ENCODE measurements around the gene TPP1. TPM values are rescaled to one million over a fixed set of nuclear protein-coding genes. Genes with fewer than 3 reads are reported as not detected.

TPP1 gene
- total and polyA plus RNA-seq, 4 donors, result 57.6 to 169 (median 137) TPM

DNA sequence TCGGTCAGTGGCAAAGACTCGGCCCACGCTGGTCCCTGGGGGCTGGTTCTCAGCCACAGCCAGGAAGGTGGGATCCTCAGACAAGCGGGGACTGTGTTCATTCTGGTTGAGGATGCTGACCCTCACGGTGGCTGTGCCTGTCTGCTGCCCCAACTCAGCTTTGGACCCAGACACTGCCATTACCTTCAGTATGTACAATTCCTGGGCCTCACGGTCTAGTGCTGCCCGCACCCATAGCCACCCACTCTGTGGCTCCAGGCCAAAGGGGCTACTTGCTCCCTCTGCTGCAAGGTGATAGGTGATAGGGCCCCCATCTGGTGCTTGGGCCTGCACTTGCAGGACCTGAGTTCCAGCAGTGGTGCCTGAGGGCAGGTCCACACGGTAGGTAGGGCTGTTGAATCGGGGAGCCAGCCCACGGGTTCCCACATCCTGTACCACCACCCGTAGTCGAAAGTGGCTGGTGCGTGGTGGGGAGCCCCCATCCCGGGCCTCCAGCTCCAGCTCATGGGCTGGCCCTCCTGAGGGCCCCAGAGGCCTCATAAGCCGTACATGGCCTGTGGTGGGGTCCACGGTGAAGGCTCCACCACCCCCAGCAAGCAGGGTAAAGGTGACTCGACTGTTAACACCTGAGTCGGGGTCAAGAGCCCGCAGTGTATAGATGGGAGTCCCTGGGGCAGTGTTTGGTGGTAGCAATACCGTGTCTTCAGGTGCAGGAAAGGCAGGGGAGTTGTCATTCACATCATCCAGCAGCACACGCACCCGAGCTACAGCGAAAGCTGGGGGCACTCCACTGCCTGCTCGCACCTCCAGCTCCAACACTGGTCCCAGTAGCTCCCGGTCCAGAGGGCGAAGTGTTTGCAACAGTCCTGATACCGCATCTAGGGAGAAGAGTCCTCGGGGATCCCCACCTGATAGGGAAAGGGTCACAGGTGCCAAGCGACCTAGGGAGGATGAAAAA is 13.2 kb upstream of the TPP1 start:
- Histone ChIP-seq H3K9ac (ENCODE audit: insufficient read depth in 1 of 2, low read length in 2 of 2) (no peak overlapping the region), H3K36me3 (ENCODE audit: control insufficient read depth in 4 of 4, insufficient read depth in 4 of 4, low read length in 4 of 4) (peaks cover 0 to 45% (median 19%) of the 10 kb centered on the region in 4 donors), H3K9me3 (ENCODE audit: control insufficient read depth in 4 of 4, insufficient read depth in 3 of 4, low read length in 3 of 4) (peaks cover 0 to 2% (median 0%) of the 10 kb centered on the region in 4 donors), H3K4me1 (ENCODE audit: control insufficient read depth in 5 of 5, insufficient read depth in 5 of 5, low read length in 5 of 5) (peaks cover 0 to 23% (median 10%) of the 10 kb centered on the region in 5 donors), H3K27ac (ENCODE audit: low read depth in 1 of 2, low read length in 1 of 2) (no peak overlapping the region), H3K27me3 (ENCODE audit: control insufficient read depth in 3 of 3, insufficient read depth in 3 of 3, low read length in 2 of 3) (no peaks in the 10 kb centered on the region), H3K4me3 (no peak overlapping the region)
- TF ChIP-seq, protein P1, sequence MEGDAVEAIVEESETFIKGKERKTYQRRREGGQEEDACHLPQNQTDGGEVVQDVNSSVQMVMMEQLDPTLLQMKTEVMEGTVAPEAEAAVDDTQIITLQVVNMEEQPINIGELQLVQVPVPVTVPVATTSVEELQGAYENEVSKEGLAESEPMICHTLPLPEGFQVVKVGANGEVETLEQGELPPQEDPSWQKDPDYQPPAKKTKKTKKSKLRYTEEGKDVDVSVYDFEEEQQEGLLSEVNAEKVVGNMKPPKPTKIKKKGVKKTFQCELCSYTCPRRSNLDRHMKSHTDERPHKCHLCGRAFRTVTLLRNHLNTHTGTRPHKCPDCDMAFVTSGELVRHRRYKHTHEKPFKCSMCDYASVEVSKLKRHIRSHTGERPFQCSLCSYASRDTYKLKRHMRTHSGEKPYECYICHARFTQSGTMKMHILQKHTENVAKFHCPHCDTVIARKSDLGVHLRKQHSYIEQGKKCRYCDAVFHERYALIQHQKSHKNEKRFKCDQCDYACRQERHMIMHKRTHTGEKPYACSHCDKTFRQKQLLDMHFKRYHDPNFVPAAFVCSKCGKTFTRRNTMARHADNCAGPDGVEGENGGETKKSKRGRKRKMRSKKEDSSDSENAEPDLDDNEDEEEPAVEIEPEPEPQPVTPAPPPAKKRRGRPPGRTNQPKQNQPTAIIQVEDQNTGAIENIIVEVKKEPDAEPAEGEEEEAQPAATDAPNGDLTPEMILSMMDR (IDR thresholded peaks at IDR 0.05; ENCODE audit: control extremely low read depth, extremely low read depth), result no peak
- no peak for ATAC-seq (ENCODE audit: insufficient read depth, low FRiP score)
- DNase-seq, result no peak
- 93% methylated on average over 29 of the region's 29 CpGs for WGBS, 2 donors

DNA sequence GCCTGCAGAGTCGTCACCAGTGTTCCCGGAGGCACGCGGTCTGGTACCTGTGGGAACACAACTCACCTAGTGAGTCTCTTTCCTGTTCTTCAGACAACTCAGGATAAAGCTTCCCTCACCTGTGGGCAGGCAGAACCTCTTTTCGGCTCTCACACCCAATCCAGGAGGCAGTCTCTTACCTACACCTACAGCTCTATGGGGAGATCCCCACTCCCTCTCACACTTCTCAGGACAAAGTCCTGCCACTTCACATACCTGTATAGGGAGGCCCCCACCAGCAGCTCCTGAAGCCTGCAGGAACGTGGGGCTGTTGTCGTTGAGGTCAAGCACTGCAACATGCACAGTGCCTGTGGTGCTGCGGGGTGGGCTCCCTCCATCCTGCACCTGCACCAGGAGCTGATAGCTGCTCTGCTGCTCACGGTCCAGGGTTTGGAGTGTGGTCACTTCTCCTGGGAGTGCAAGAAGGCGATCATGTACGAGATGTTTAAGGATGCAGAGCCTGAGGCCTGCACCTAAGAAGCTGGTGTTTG is 12.2 kb upstream of the TPP1 start:
- WGBS, 2 donors, result 84 to 94% methylated on average over 11 of the region's 11 CpGs
- peaks cover 0 to 16% (median 10%) of the 10 kb centered on the region in 5 donors for H3K4me1 ChIP-seq (ENCODE audit: control insufficient read depth in 5 of 5, insufficient read depth in 5 of 5, low read length in 5 of 5)
- H3K4me3 ChIP-seq, result no peak overlapping the region
- no peak for DNase-seq
- H3K36me3 ChIP-seq (ENCODE audit: control insufficient read depth in 4 of 4, insufficient read depth in 4 of 4, low read length in 4 of 4), result peaks cover 0 to 54% (median 27%) of the 10 kb centered on the region in 4 donors
- TF ChIP-seq, protein P1 (IDR thresholded peaks at IDR 0.05; ENCODE audit: control extremely low read depth, extremely low read depth), result no peak
- no peak for ATAC-seq (ENCODE audit: insufficient read depth, low FRiP score)
- H3K9ac ChIP-seq (ENCODE audit: insufficient read depth in 1 of 2, low read length in 2 of 2), result no peak overlapping the region
- peaks cover 0 to 2% (median 0%) of the 10 kb centered on the region in 4 donors for H3K9me3 ChIP-seq (ENCODE audit: control insufficient read depth in 4 of 4, insufficient read depth in 3 of 4, low read length in 3 of 4)
- H3K27ac ChIP-seq (ENCODE audit: low read depth in 1 of 2, low read length in 1 of 2), result no peak overlapping the region
- no peaks in the 10 kb centered on the region for H3K27me3 ChIP-seq (ENCODE audit: control insufficient read depth in 3 of 3, insufficient read depth in 3 of 3, low read length in 2 of 3)

DNA sequence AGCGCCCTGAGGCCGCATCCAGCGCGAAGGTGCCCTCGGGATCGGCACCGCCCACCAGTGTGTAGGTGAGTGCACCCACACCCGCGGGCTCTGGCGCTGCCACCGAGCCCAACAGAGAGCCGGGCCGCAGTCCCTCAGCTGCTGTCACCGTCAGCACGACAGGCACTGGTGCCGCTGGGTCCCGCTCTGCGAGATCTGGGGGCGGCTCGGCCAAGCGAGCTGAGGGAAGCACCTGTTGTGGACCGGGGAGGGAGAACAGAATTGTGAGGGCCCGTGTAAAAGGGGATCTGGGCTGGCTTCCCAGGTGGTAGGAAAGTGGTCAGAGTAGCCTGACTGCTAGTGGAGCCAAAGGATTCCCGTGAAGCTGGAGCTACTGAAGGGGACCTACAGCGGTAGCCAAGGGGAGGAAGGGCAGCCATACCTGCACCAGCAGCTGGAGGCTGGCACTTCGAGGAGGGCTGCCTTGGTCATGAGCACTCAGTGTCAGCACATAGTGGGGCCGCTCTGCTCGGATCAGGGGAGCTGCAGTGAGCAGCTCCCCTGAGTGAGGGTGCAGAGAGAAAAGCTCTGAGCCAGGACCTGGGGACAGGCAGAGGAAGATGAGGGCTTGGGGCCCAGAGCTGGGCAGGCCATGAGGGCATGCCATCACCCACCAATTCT is 11.5 kb upstream of the TPP1 start:
- no peaks in the 10 kb centered on the region for H3K27me3 ChIP-seq (ENCODE audit: control insufficient read depth in 3 of 3, insufficient read depth in 3 of 3, low read length in 2 of 3)
- H3K4me1 ChIP-seq (ENCODE audit: control insufficient read depth in 5 of 5, insufficient read depth in 5 of 5, low read length in 5 of 5), result peaks cover 0 to 10% (median 8%) of the 10 kb centered on the region in 5 donors
- no peak overlapping the region for H3K4me3 ChIP-seq
- DNase-seq (no peak), ATAC-seq (ENCODE audit: insufficient read depth, low FRiP score) (no peak)
- peaks cover 0 to 2% (median 0%) of the 10 kb centered on the region in 4 donors for H3K9me3 ChIP-seq (ENCODE audit: control insufficient read depth in 4 of 4, insufficient read depth in 3 of 4, low read length in 3 of 4)
- H3K9ac ChIP-seq (ENCODE audit: insufficient read depth in 1 of 2, low read length in 2 of 2), result no peak overlapping the region
- WGBS, 2 donors, result 73 to 85% methylated on average over 27 to 28 of the region's 28 CpGs
- H3K36me3 ChIP-seq (ENCODE audit: control insufficient read depth in 4 of 4, insufficient read depth in 4 of 4, low read length in 4 of 4), result peaks cover 0 to 61% (median 32%) of the 10 kb centered on the region in 4 donors
- TF ChIP-seq, protein P1 (IDR thresholded peaks at IDR 0.05; ENCODE audit: control extremely low read depth, extremely low read depth), result no peak
- H3K27ac ChIP-seq (ENCODE audit: low read depth in 1 of 2, low read length in 1 of 2), result no peak overlapping the region

All from lung (tissue), 12 donors.